K562 (cell line): ENCODE measurements around the gene RPS2. TPM values are rescaled to one million over a fixed set of nuclear protein-coding genes. Genes with fewer than 3 reads are reported as not detected.
A peak's percentile ranks its signal among the peaks of the same experiment; 100 is the strongest.

Experiments used
- ATAC-seq: fragments of 200-7000 bp; cut with Tn5 transposase; 3 replicates; pipeline ENCODE4 v1.9.1; 2020; ENCODE audit warnings: moderate library complexity
- BruUV-seq: library from RNA; stranded (reverse); fragments of 400-500 nt; replicated peaks from 2 replicates; lab custom pipeline; 2021; lab: Mats Ljungman, UMichigan
- CTCF ChIA-PET: fragments of 300-600 bp; formaldehyde crosslinking; extraction: SDS; loops from one replicate; lab custom pipeline; 2021; ENCODE audit warnings: low intra/inter-chr PET ratio; lab: Yijun Ruan, JAX
- POLR2A ChIA-PET: fragments of 300-600, 350-650 bp; sonication (Branson Sonifier 250); formaldehyde crosslinking; extraction: SDS; loops from one replicate; lab custom pipeline; 2021; ENCODE audit warnings: antibody characterized with exemption, inconsistent platforms; lab: Yijun Ruan, JAX
- DNase-seq, 4 experiments: peaks; one replicate each; pipeline versions ENCODE4 v3.0.0 to v3.0.0-alpha.2; 2011 to 2018; ENCODE audit warnings: low spot score in 3 of 4, mixed read lengths in 3 of 4; ENCODE audit errors: extremely low read depth in 1 of 4
- FAIRE-seq: peaks from 2 replicates; lab custom pipeline; 2011; peaks lifted over from hg19 to GRCh38; lab: Jason Lieb, UNC
- H2AFZ ChIP-seq: 2 replicates; pipeline ENCODE4 v1.6.0; 2011; ENCODE audit warnings: low read depth, low read length, control low read depth, inconsistent platforms
- H3K27ac ChIP-seq: fragments of 200-600 bp; 3 replicates; pipeline ENCODE4 v1.8.0; 2011; ENCODE audit warnings: low read depth, mild to moderate bottlenecking, control low read depth, inconsistent platforms, low read length, moderate library complexity, mixed read lengths; ENCODE audit errors: extremely low read depth
- H3K27me3 ChIP-seq, 2 experiments: fragments of 300-600 bp in 1 of 2; 2 replicates in 1 of 2; 3 replicates in 1 of 2; pipeline versions ENCODE4 v1.6.0 to v1.8.0; 2011; ENCODE audit warnings: inconsistent platforms in 2 of 2, low read length in 2 of 2, mild to moderate bottlenecking in 1 of 2, mixed read lengths in 1 of 2, moderate library complexity in 1 of 2; ENCODE audit not compliant: control insufficient read depth in 2 of 2, insufficient read depth in 2 of 2
- H3K36me3 ChIP-seq: fragments of 300-600 bp; 3 replicates; pipeline ENCODE4 v1.8.0; 2011; ENCODE audit warnings: mild to moderate bottlenecking, low read length, inconsistent platforms; ENCODE audit not compliant: control insufficient read depth, insufficient read depth
- H3K4me1 ChIP-seq, 2 experiments: fragments of 200-600 bp in 1 of 2; replicated peaks in 1 of 2; 2 replicates in 1 of 2; 3 replicates in 1 of 2; pipeline versions ENCODE4 v1.5.1 to v1.8.0; 2011; ENCODE audit warnings: inconsistent platforms in 2 of 2, low read length in 2 of 2, mild to moderate bottlenecking in 1 of 2, mixed read lengths in 1 of 2, moderate library complexity in 1 of 2; ENCODE audit not compliant: control insufficient read depth in 2 of 2, insufficient read depth in 2 of 2
- H3K4me2 ChIP-seq: 2 replicates; pipeline ENCODE4 v1.6.1; 2011; ENCODE audit warnings: low read length, control low read depth, inconsistent platforms, mixed read lengths; ENCODE audit not compliant: insufficient read depth
- H3K4me3 ChIP-seq: fragments of 200-600 bp; sonication (generic), shearing (Covaris generic); 2 replicates; pipeline ENCODE4 v1.5.1; 2016; ENCODE audit warnings: control low read depth, inconsistent platforms
- H3K79me2 ChIP-seq: fragments of 200-600 bp; 3 replicates; pipeline ENCODE4 v1.8.0; 2011; ENCODE audit warnings: low read length, inconsistent platforms; ENCODE audit not compliant: control insufficient read depth, insufficient read depth
- H3K9ac ChIP-seq, 2 experiments: 2 replicates each; pipeline versions ENCODE4 v1.6.0 to v1.6.1; 2011; ENCODE audit warnings: low read depth in 2 of 2, low read length in 2 of 2, control low read depth in 1 of 2, inconsistent platforms in 1 of 2, mild to moderate bottlenecking in 1 of 2, mixed read lengths in 1 of 2; ENCODE audit not compliant: insufficient read depth in 1 of 2
- H3K9me1 ChIP-seq: one replicate; pipeline ENCODE4 v1.6.0; 2011; ENCODE audit warnings: inconsistent platforms, mild to moderate bottlenecking, low read length, moderate library complexity; ENCODE audit not compliant: control insufficient read depth, insufficient read depth
- H3K9me3 ChIP-seq: replicated peaks from 2 replicates; pipeline ENCODE4 v1.5.1; 2011; ENCODE audit warnings: low read depth, low read length, inconsistent platforms; ENCODE audit not compliant: control insufficient read depth, insufficient read depth
- H4K20me1 ChIP-seq: replicated peaks from 2 replicates; pipeline ENCODE4 v1.6.1; 2011; ENCODE audit warnings: low read length, inconsistent platforms, mixed read lengths; ENCODE audit not compliant: control insufficient read depth, insufficient read depth
- ARID1B ChIP-seq: fragments of 450-650 bp; IDR thresholded peaks from 2 replicates; pipeline ENCODE4 v1.6.1; 2016; ENCODE audit warnings: antibody characterized with exemption, mild to moderate bottlenecking, inconsistent platforms
- ATF1 ChIP-seq, 2 experiments: fragments of 450-650 bp in 1 of 2; IDR thresholded peaks; 2 replicates each; pipeline ENCODE4 v1.6.1; 2016; ENCODE audit warnings: missing compliant biosample characterization in 1 of 2, missing genetic modification characterization in 1 of 2
- CBX1 ChIP-seq: sonication (generic); IDR thresholded peaks from 2 replicates; pipeline ENCODE4 v1.6.1; 2016; ENCODE audit warnings: antibody characterized with exemption, low read depth, mild to moderate bottlenecking
- KDM4B ChIP-seq, 2 experiments: fragments of 450-650 bp in 1 of 2; sonication (generic) in 1 of 2; IDR thresholded peaks; 2 replicates each; pipeline ENCODE4 v1.6.1; 2016 to 2017; ENCODE audit warnings: borderline replicate concordance in 2 of 2, antibody characterized with exemption in 1 of 2, low read depth in 1 of 2, mild to moderate bottlenecking in 1 of 2
- MEIS2 ChIP-seq: fragments of 450-650 bp; IDR thresholded peaks from 2 replicates; pipeline ENCODE4 v1.6.1; 2014; ENCODE audit warnings: mild to moderate bottlenecking; ENCODE audit not compliant: partially characterized antibody
- NCOA1 ChIP-seq: fragments of 450-650 bp; IDR thresholded peaks from 2 replicates; pipeline ENCODE4 v1.6.1; 2016; ENCODE audit warnings: low read depth
- NR2F6 ChIP-seq: fragments of 450-650 bp; formaldehyde crosslinking; IDR thresholded peaks from 2 replicates; pipeline ENCODE4 v1.4.0; 2020; ENCODE audit warnings: mild to moderate bottlenecking
- POLR2A ChIP-seq: fragments of 450-650 bp; conservative IDR thresholded peaks from 2 replicates; pipeline ENCODE4 v1.6.1; 2016
- POLR2G ChIP-seq: fragments of 200-400 bp; formaldehyde crosslinking; IDR thresholded peaks from 2 replicates; pipeline ENCODE4 v1.6.1; 2017; ENCODE audit warnings: low read depth, mild to moderate bottlenecking, antibody characterized with exemption, low read length, moderate library complexity
- SNRNP70 ChIP-seq: fragments of 200-400 bp; formaldehyde crosslinking; optimal IDR thresholded peaks from 2 replicates; pipeline ENCODE3; 2017; ENCODE audit warnings: low read depth, low read length
- ZKSCAN3 ChIP-seq: fragments of 250-450 bp; sonication (Bioruptor Pico); IDR thresholded peaks from 2 replicates; pipeline ENCODE4 v1.4.0; 2020
- ZNF444 ChIP-seq: fragments of 250-450 bp; sonication (Bioruptor Pico); IDR thresholded peaks from 2 replicates; pipeline ENCODE4 v1.4.0; 2020; ENCODE audit warnings: mild to moderate bottlenecking, moderate library complexity
- WGBS: fragments of 100-300 bp; shearing (Covaris generic); methylation state at CpG from one replicate; pipeline ENCODE4 v1.1.6; 2016; ENCODE audit warnings: low coverage, mixed read lengths; ENCODE audit not compliant: insufficient coverage; ENCODE audit errors: missing lambda C conversion rate; 5-methylcytosine and 5-hydroxymethylcytosine counted together
- in situ Hi-C: fragments of 300-500 bp; cut with MboI; formaldehyde crosslinking; loops from 4 replicates; pipeline ENCODE4 v1.15.0; 2018; ENCODE audit warnings: inconsistent platforms, mixed read lengths
- intact Hi-C: fragments of 100-400 bp; cut with micrococcal nuclease; formaldehyde crosslinking; loops from 2 replicates; pipeline ENCODE4 v1.14.2; 2022
- polyA plus RNA-seq, 8 experiments: library from polyadenylated mRNA; depleted of rRNA in 4 of 8; stranded (reverse) in 5 of 8; unstranded in 3 of 8; fragments of >200 nt; fragmentation: Nextera tagmentation in 2 of 8; fragmentation: Illumina TruSeq in 1 of 8; extraction: Ambion mirVana in 2 of 8; extraction: Trizol in 1 of 8; gene quantifications; 2 replicates each; pipeline versions ENCODE4 v1.2.1 to v1.2.3, GENCODE V29; 2011 to 2014; ENCODE audit warnings: inconsistent platforms in 1 of 8, missing spikeins in 1 of 8
- total RNA-seq, 7 experiments: library from RNA; depleted of rRNA in 6 of 7; stranded (reverse); fragments of >200 nt in 6 of 7; fragmentation: Illumina TruSeq in 2 of 7; extraction: Trizol in 2 of 7; gene quantifications; 2 replicates each; pipeline versions ENCODE4 v1.2.1 to v1.2.3, GENCODE V29; 2011 to 2021; ENCODE audit warnings: low replicate concordance in 1 of 7
- TF ChIP-seq, protein P1 (sequence below): fragments of 450-650 bp; conservative IDR thresholded peaks from 2 replicates; pipeline ENCODE4 v1.6.1; 2016; ENCODE audit warnings: missing genetic modification characterization, low read depth, mild to moderate bottlenecking, control low read depth, missing compliant biosample characterization
- TF ChIP-seq, protein P2 (sequence below): conservative IDR thresholded peaks from 2 replicates; pipeline ENCODE4 v1.6.1; 2011; ENCODE audit warnings: low read depth, mild to moderate bottlenecking, low read length; ENCODE audit not compliant: control insufficient read depth

Gene RPS2
- total and polyA plus RNA-seq, 9 of the 15 experiments (the other 6 are each of a cell fraction or from before 2014, with no cell fraction given) = 834 to 4,794 (median 3,793) TPM

DNA sequence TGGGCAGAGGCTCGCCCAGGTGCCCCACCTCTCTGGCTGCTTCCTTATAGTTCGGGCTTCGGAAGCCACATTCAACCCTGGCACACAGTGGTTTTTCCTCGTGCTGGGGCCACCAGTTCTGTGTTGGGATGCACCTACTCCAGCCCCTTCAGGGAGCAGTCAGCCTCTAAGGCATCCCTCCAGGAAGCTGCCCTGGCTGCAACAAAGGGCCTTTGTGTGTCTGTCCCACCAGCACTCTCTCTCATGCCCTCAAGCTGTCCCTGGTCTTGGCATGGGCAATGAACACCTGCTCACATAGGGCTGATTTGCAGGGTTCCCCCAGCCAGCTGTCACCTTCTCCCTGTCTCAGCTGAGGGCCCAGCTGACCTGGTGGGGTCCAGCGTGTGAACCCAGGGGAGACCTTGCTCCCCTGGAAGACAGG lies 17.4 kb upstream of the RPS2 start:
- Histone ChIP-seq H3K4me2 (no peak overlapping the region), H3K9me1 (no peaks in the 10 kb centered on the region), H3K36me3 (peaks cover 44% of the 10 kb centered on the region; the same call in 2 of the 3 replicates), H3K9me3 (no peaks in the 10 kb centered on the region), H3K27me3 (no peaks in the 10 kb centered on the region)
- BruUV-seq = no TSS peak
- POLR2A ChIA-PET = interaction anchor here (1.2 to 10.2 kb wide), 4 partner anchors 8 to 173 kb away, joined by 3 to 103 read pairs (median 10); partner anchors contain the start of genes RNF151, RPS2, TBL3 and TRAF7
- intact Hi-C loops = no loop called here
- in situ Hi-C loops = no loop called here
- TF ChIP-seq ATF1 (CRISPR knock-in tag; IDR thresholded peaks at IDR 0.05) (no peak), ATF1 (tag; IDR thresholded peaks at IDR 0.05) (no peak), POLR2A (peak; percentile 57), ARID1B (no peak), SNRNP70 (peak; percentile 36), POLR2G (peak; percentile 30; the same call in 1 of the 2 replicates), CBX1 (no peak), NR2F6 (CRISPR knock-in tag) (no peak), KDM4B (IDR thresholded peaks at IDR 0.05; ENCODE audit: borderline replicate concordance in 2 of 2, low read depth in 1 of 2) (no peak), MEIS2 (no peak), ZKSCAN3 (CRISPR knock-in tag) (no peak), NCOA1 (no peak), ZNF444 (CRISPR knock-in tag) (no peak)
- TF ChIP-seq, protein P1, sequence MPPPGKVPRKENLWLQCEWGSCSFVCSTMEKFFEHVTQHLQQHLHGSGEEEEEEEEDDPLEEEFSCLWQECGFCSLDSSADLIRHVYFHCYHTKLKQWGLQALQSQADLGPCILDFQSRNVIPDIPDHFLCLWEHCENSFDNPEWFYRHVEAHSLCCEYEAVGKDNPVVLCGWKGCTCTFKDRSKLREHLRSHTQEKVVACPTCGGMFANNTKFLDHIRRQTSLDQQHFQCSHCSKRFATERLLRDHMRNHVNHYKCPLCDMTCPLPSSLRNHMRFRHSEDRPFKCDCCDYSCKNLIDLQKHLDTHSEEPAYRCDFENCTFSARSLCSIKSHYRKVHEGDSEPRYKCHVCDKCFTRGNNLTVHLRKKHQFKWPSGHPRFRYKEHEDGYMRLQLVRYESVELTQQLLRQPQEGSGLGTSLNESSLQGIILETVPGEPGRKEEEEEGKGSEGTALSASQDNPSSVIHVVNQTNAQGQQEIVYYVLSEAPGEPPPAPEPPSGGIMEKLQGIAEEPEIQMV (tag) = no peak
- TF ChIP-seq, protein P2, sequence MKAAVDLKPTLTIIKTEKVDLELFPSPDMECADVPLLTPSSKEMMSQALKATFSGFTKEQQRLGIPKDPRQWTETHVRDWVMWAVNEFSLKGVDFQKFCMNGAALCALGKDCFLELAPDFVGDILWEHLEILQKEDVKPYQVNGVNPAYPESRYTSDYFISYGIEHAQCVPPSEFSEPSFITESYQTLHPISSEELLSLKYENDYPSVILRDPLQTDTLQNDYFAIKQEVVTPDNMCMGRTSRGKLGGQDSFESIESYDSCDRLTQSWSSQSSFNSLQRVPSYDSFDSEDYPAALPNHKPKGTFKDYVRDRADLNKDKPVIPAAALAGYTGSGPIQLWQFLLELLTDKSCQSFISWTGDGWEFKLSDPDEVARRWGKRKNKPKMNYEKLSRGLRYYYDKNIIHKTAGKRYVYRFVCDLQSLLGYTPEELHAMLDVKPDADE = no peak
- TF ChIP-seq, all 486 proteins: peak for 3
- CTCF ChIA-PET = interaction anchor here (0.6 kb wide), 1 partner anchor 127 kb away, joined by 3 read pairs; no protein-coding TSS in a partner anchor
- FAIRE-seq = no peak
- Histone ChIP-seq H3K4me3 (no peak overlapping the region), H3K79me2 (peaks cover 16% of the 10 kb centered on the region), H4K20me1 (no peaks in the 10 kb centered on the region), H3K9ac (0 out of 4 replicates have a peak overlapping the region, but pooled peaks of 1 of the 2 experiments have one; percentile 20), H3K4me1 (peaks cover 6 to 83% of the 10 kb centered on the region in 2 experiments; a peak in 4 of 5 replicates), H3K27ac (no peak overlapping the region), H2AFZ (no peak overlapping the region)
- ATAC-seq = no peak
- DNase-seq = no peak
- 23% methylated on average over 5 of the region's 5 CpGs for WGBS
